Heart right ventricle (tissue), 16 donors: Measurements from ENCODE around the gene KDM2A. TPM values are rescaled to one million over a fixed set of nuclear protein-coding genes. Genes with fewer than 3 reads are reported as not detected.
A peak's percentile ranks its signal among the peaks of the same experiment; 100 is the strongest.
"Not testable (repeated sequence)": the region's sequence is repeated elsewhere in the genome, so short reads cannot be mapped to it uniquely, and the experiment has no call there.

Experiments used
- ATAC-seq, 8 donors: fragments of 200-7000 bp; cut with Tn5 transposase; one replicate each; pipeline ENCODE4 v1.9.1; 2020; ENCODE audit warnings: mild to moderate bottlenecking in 8 of 8, moderate library complexity in 8 of 8, moderate number of reproducible peaks in 1 of 8
- DNase-seq, 2 donors: peaks; one replicate each; pipeline ENCODE4 v3.0.0-alpha.2; 2020
- H3K27ac ChIP-seq, 10 donors: fragments of 200-600 bp; sonication (generic) in 2 of 10; one replicate each; pipeline versions ENCODE4 v1.5.0 to v1.8.0; 2020 to 2022; ENCODE audit warnings: mild to moderate bottlenecking in 3 of 10
- H3K27me3 ChIP-seq, 7 donors: fragments of 200-600 bp; one replicate each; pipeline ENCODE4 v1.8.0; 2021 to 2022; ENCODE audit warnings: mild to moderate bottlenecking in 2 of 7
- H3K36me3 ChIP-seq, 9 donors: fragments of 200-600 bp; sonication (generic) in 1 of 9; one replicate each; pipeline versions ENCODE4 v1.5.0 to v1.8.0; 2020 to 2022; ENCODE audit warnings: mild to moderate bottlenecking in 2 of 9
- H3K4me1 ChIP-seq, 9 donors: fragments of 200-600 bp; sonication (generic) in 1 of 9; one replicate each; pipeline versions ENCODE4 v1.5.0 to v1.8.0; 2020 to 2022; ENCODE audit warnings: mild to moderate bottlenecking in 4 of 9
- H3K4me3 ChIP-seq, 10 donors: fragments of 200-600 bp; sonication (generic) in 2 of 10; one replicate each; pipeline versions ENCODE4 v1.5.0 to v1.8.0; 2020 to 2022; ENCODE audit warnings: mild to moderate bottlenecking in 7 of 10, moderate library complexity in 2 of 10
- H3K9me3 ChIP-seq, 11 donors: fragments of 200-600 bp in 10 of 11; sonication (generic) in 2 of 11; one replicate each; pipeline versions ENCODE4 v1.5.0 to v1.8.0; 2013 to 2022; ENCODE audit warnings: mild to moderate bottlenecking in 2 of 11, control low read depth in 1 of 11, moderate library complexity in 1 of 11
- whole genome bisulfite sequencing, 2 donors: extraction: QIAGEN DNeasy Blood & Tissue Kit; methylation state at CpG; one replicate each; pipeline ENCODE4 v1.1.7; 2013; ENCODE audit warnings: inconsistent platforms in 1 of 2; 5-methylcytosine and 5-hydroxymethylcytosine counted together
- intact Hi-C, 10 donors: fragments of 100-400 bp; cut with DNase I; formaldehyde crosslinking; loops; one replicate each; pipeline versions ENCODE4 v1.11.1 to v1.14.2; 2022
- polyA plus RNA-seq, 2 donors: library from polyadenylated mRNA; stranded (reverse); fragments of 200-250 nt; gene quantifications; one replicate each; pipeline ENCODE4 v1.2.3, GENCODE V29; 2013
- total RNA-seq, 10 donors: library from RNA; stranded (reverse); fragmentation: NEBNext Ultra II Directional in 3 of 10; extraction: Animal tissue kit (Norgen Biotek cat#: 25700) in 3 of 10; gene quantifications; one replicate each; pipeline versions ENCODE4 v1.2.1 to v1.2.4, GENCODE V29; 2021 to 2023
- TF ChIP-seq, protein P1 (sequence below), 9 donors: fragments of 200-600 bp; sonication (generic) in 2 of 9; IDR thresholded peaks; one replicate each; pipeline versions ENCODE4 v1.5.0 to v1.8.0; 2021 to 2022; ENCODE audit warnings: antibody characterized with exemption in 9 of 9, mild to moderate bottlenecking in 5 of 9, moderate library complexity in 1 of 9
- donor health status: Arrhythmogenic right ventricular cardiomyopathy.
- donor health status: ischemic (EF 13 %, LVEDD 7.1; RV severe dilation, severe dysfunction).
- donor health status: healthy with polysubstance abuse.
- donor health status: DM: no; HTN: yes; CAD: no.
- donor health status: DM: no; HTN: no; CAD: no.
- donor health status: ischemic (EF 25% LVEDD 6.9; RV normal size, moderate dysfunction).
- donor health status: ischemic (EF 25% LVEDD 5.7; RV mildly dilated, moderate dysfunction).
- donor health status: healthy.
- donor health status: DM: yes; HTN: yes; CAD: no.
- donor health status: Ischemic cardiomyopathy.
- donor health status: ischemic (EF 35%, LVEDD 5.7; RV mildly dilated, moderate dysfunction).
- donor health status: nonischemic (EF 11% LVEDD 7.7; RV severe dilation, severe dysfunction).
- donor health status: DM: yes; HTN: yes; CAD: no.
- donor health status: PGD.
- donor health status: ischemic (EF 29% LVEDD 5.4; RV normal size, mild dysfunction).
- donor health status: nonischemic (EF 23%, LVEDD 6.1; RV moderate dilation, normal function).

Gene KDM2A
- total and polyA plus RNA-seq, 12 donors: 16.5 to 45.7 (median 37.1) TPM

DNA sequence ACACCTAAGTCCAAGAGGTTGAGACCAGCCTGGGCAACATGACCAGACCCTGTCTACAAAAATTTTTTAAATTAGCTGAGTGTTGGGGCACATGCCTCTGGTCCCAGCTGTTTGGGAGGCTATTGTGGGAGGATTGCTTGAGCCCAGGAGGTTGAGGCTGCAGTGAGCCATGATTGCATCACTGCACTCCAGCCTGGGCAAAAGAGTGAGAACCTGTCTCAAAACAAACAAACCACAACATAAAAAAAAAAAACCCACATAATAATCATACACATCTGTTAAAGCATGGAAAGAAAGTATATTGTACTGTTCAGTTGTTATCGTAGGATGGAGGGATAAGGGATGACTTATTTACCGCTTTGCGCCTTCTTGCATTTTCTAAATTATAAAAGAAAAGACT is 111.3 kb downstream of the KDM2A start:
- H3K9me3 ChIP-seq: no peaks in the 10 kb centered on the region
- WGBS, 2 donors: 96 to 98% methylated on average over 3 of the region's 3 CpGs
- no peak overlapping the region for H3K27ac ChIP-seq
- no peaks in the 10 kb centered on the region for H3K4me1 ChIP-seq
- intact Hi-C loops: no loop called here
- no peaks in the 10 kb centered on the region for H3K27me3 ChIP-seq
- TF ChIP-seq, protein P1, sequence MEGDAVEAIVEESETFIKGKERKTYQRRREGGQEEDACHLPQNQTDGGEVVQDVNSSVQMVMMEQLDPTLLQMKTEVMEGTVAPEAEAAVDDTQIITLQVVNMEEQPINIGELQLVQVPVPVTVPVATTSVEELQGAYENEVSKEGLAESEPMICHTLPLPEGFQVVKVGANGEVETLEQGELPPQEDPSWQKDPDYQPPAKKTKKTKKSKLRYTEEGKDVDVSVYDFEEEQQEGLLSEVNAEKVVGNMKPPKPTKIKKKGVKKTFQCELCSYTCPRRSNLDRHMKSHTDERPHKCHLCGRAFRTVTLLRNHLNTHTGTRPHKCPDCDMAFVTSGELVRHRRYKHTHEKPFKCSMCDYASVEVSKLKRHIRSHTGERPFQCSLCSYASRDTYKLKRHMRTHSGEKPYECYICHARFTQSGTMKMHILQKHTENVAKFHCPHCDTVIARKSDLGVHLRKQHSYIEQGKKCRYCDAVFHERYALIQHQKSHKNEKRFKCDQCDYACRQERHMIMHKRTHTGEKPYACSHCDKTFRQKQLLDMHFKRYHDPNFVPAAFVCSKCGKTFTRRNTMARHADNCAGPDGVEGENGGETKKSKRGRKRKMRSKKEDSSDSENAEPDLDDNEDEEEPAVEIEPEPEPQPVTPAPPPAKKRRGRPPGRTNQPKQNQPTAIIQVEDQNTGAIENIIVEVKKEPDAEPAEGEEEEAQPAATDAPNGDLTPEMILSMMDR (IDR thresholded peaks at IDR 0.05): no peak
- no peak for ATAC-seq
- H3K36me3 ChIP-seq: peaks cover 0 to 94% (median 45%) of the 10 kb centered on the region in 9 donors
- DNase-seq: no peak
- H3K4me3 ChIP-seq: no peak overlapping the region

DNA sequence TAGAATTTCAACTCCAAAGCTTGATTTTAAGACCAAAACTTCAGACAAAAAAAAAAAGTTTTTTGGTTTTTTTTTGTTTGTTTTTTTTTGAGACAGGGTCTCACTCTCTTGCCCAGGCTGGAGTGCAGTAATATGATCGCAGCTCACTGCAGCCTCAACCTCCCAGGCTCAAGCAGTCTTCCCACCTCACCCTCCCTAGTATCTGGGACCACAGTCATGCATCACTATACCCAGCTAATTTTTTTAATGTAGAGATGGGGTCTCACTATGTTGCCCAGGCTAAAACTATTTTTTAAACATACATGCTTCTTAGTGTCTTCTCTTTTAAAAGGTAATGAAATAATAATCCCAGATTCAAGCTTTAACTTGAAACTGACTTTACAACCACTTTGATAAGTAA is 111.8 kb downstream of the KDM2A start:
- no peak for ATAC-seq
- Histone ChIP-seq H3K4me1 (no peaks in the 10 kb centered on the region), H3K9me3 (no peaks in the 10 kb centered on the region), H3K27ac (no peak overlapping the region), H3K4me3 (no peak overlapping the region), H3K36me3 (peaks cover 0 to 94% (median 45%) of the 10 kb centered on the region in 9 donors), H3K27me3 (no peaks in the 10 kb centered on the region)
- no peak for DNase-seq
- intact Hi-C loops: no loop called here
- TF ChIP-seq, protein P1 (IDR thresholded peaks at IDR 0.05): no peak
- 98 to 100% methylated on average over 1 of the region's 1 CpG for WGBS, 2 donors

DNA sequence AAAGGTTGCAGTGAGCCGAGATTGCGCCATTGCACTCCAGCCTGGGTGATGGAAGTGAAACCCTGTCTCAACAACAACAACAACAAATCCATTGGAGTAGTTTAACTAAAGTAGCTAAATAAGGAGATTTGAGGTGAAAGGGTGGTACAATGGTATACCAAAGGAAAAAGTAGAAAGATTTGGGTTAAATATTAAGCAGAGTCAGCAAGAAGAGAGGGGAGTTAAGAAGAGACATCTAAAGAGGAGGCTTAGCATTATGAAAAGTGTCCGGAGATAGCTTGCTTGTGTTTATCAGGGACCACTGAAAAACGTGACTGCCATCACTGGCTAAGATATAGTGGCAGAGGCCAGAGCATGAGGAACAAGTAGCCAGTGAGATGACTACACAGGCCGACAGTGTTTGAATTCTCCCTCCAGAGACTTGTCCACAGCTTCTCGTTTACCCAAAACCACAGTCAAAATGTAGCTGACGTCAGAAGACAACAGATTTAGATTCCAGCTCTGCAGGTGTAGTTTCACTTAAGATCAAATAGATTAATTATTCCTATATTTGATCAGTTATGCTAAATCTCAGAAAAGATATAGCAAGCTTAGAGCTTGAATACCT is 114.6 kb downstream of the KDM2A start:
- Histone ChIP-seq H3K9me3 (no peaks in the 10 kb centered on the region), H3K27ac (no peak overlapping the region), H3K4me3 (no peak overlapping the region), H3K36me3 (peaks cover 0 to 91% (median 31%) of the 10 kb centered on the region in 9 donors), H3K27me3 (no peaks in the 10 kb centered on the region), H3K4me1 (peaks cover 0 to 8% (median 7%) of the 10 kb centered on the region in 9 donors)
- ATAC-seq (no peak), DNase-seq (no peak)
- WGBS, 2 donors: 73 to 82% methylated on average over 7 of the region's 7 CpGs
- intact Hi-C loops: no loop called here
- TF ChIP-seq, protein P1 (IDR thresholded peaks at IDR 0.05): no peak

DNA sequence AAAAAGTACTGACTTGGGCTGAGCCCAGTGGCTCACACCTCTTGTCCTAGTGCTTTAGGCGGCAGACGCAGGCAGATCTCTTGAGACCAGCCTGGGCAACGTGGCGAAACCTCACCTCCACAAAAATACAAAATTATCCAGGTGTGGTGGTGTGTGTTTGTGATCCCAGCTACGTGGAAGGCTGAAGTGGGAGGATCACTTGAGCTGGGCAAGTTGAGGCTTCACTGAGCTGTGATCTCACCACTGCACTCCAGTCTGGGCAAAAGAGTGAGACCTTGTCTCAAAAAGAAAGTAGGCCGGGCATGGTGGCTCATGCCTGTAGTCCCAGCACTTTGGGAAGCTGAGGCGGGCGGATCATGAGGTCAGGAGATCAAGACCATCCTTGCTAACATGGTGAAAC is 115.5 kb downstream of the KDM2A start:
- DNase-seq, H3K4me3 ChIP-seq, H3K27ac ChIP-seq, intact Hi-C loops, H3K27me3 ChIP-seq, H3K9me3 ChIP-seq, ATAC-seq: not testable (repeated sequence)
- 93 to 95% methylated on average over 8 of the region's 8 CpGs for WGBS, 2 donors
- Histone ChIP-seq H3K36me3 (peaks cover 0 to 82% (median 23%) of the 10 kb centered on the region in 9 donors), H3K4me1 (peaks cover 0 to 17% (median 16%) of the 10 kb centered on the region in 9 donors)

DNA sequence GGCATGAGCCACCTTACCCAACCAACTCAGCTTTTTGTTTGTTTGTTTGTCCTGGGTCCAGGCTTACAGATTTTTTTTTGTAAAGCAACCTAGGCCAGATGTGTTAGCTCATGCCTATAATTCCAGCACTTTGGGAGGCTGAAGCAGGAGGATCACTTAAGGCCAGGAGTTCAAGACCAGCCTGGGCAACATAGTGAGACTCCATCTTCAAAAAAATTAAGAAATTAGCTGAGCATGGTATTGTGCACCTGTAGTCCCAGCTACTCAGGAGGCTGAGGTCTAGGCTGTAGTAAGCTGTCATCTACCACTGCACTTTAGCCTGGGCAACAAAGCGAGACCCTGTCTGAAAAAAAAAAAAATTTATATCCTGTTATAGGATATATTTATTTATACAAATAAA is 118.5 kb downstream of the KDM2A start:
- peaks cover 0 to 52% (median 6%) of the 10 kb centered on the region in 9 donors for H3K36me3 ChIP-seq
- WGBS, 2 donors: 98 to 100% methylated on average over 1 of the region's 1 CpG
- TF ChIP-seq, protein P1 (IDR thresholded peaks at IDR 0.05): no peak
- no peaks in the 10 kb centered on the region for H3K9me3 ChIP-seq
- DNase-seq (no peak), ATAC-seq (no peak)
- no peak overlapping the region for H3K4me3 ChIP-seq
- peak overlapping the region in 1 of 10 donors; percentile 86 for H3K27ac ChIP-seq
- H3K27me3 ChIP-seq: no peaks in the 10 kb centered on the region
- intact Hi-C loops: no loop called here
- peaks cover 8 to 37% (median 33%) of the 10 kb centered on the region in 9 donors for H3K4me1 ChIP-seq
